Measurements from ENCODE around the gene GTF2F2.

GTF2F2 gene

GRCh38 chr13:45178349-45179162 lies 58.2 kb downstream of the GTF2F2 start:
- Histone ChIP-seq H3K9me3 (ENCODE audit: insufficient read depth, low read length) (no peaks in the 10 kb centered on the region), H3K4me2 (ENCODE audit: low read length) (no peak overlapping the region), H2AFZ (ENCODE audit: low read depth, low read length) (no peak overlapping the region), H3K27ac (ENCODE audit: low read length) (no peak overlapping the region), H3K9ac (ENCODE audit: low read length) (no peak overlapping the region), H3K27me3 (ENCODE audit: low read depth, low read length) (no peaks in the 10 kb centered on the region), H3K4me1 (ENCODE audit: low read length) (no peaks in the 10 kb centered on the region), H3K36me3 (replicated peaks; ENCODE audit: low read depth, low read length) (peaks cover 6% of the 10 kb centered on the region), H3K4me3 (ENCODE audit: low read length) (no peak overlapping the region), H3K79me2 (ENCODE audit: low read length) (peaks cover 11% of the 10 kb centered on the region), H4K20me1 (ENCODE audit: insufficient read depth, low read length) (0 out of 2 replicates have a peak, but pooled peaks cover 5% of the 10 kb centered on the region)
- TF ChIP-seq EZH2phosphoT487 (IDR thresholded peaks at IDR 0.05; ENCODE audit: low read depth), result no peak
- TF ChIP-seq CTCF (IDR thresholded peaks at IDR 0.05; ENCODE audit: low read depth, low read length), result no peak

GRCh38 chr13:45179428-45179827 lies 59.1 kb downstream of the GTF2F2 start:
- H3K27me3 ChIP-seq (ENCODE audit: low read depth, low read length), result no peaks in the 10 kb centered on the region
- peaks cover 6% of the 10 kb centered on the region for H3K36me3 ChIP-seq (replicated peaks; ENCODE audit: low read depth, low read length)
- 0 out of 2 replicates have a peak, but pooled peaks cover 5% of the 10 kb centered on the region for H4K20me1 ChIP-seq (ENCODE audit: insufficient read depth, low read length)
- peaks cover 11% of the 10 kb centered on the region for H3K79me2 ChIP-seq (ENCODE audit: low read length)
- no peaks in the 10 kb centered on the region for H3K4me1 ChIP-seq (ENCODE audit: low read length)
- no peak overlapping the region for H2AFZ ChIP-seq (ENCODE audit: low read depth, low read length)
- H3K9me3 ChIP-seq (ENCODE audit: insufficient read depth, low read length), result no peaks in the 10 kb centered on the region
- no peak for TF ChIP-seq CTCF (IDR thresholded peaks at IDR 0.05; ENCODE audit: low read depth, low read length)
- no peak for TF ChIP-seq EZH2phosphoT487 (IDR thresholded peaks at IDR 0.05; ENCODE audit: low read depth)
- no peak overlapping the region for H3K4me2 ChIP-seq (ENCODE audit: low read length)
- no peak overlapping the region for H3K27ac ChIP-seq (ENCODE audit: low read length)
- no peak overlapping the region for H3K4me3 ChIP-seq (ENCODE audit: low read length)
- no peak overlapping the region for H3K9ac ChIP-seq (ENCODE audit: low read length)

GRCh38 chr13:45180303-45180702 lies 60.0 kb downstream of the GTF2F2 start:
- no peak overlapping the region for H2AFZ ChIP-seq (ENCODE audit: low read depth, low read length)
- no peak for TF ChIP-seq EZH2phosphoT487 (IDR thresholded peaks at IDR 0.05; ENCODE audit: low read depth)
- TF ChIP-seq CTCF (IDR thresholded peaks at IDR 0.05; ENCODE audit: low read depth, low read length), result no peak
- H3K27ac ChIP-seq (ENCODE audit: low read length), result no peak overlapping the region
- H3K79me2 ChIP-seq (ENCODE audit: low read length), result peaks cover 11% of the 10 kb centered on the region
- peaks cover 6% of the 10 kb centered on the region for H3K36me3 ChIP-seq (replicated peaks; ENCODE audit: low read depth, low read length)
- no peaks in the 10 kb centered on the region for H3K27me3 ChIP-seq (ENCODE audit: low read depth, low read length)
- 0 out of 2 replicates have a peak, but pooled peaks cover 5% of the 10 kb centered on the region for H4K20me1 ChIP-seq (ENCODE audit: insufficient read depth, low read length)
- no peak overlapping the region for H3K9ac ChIP-seq (ENCODE audit: low read length)
- no peaks in the 10 kb centered on the region for H3K9me3 ChIP-seq (ENCODE audit: insufficient read depth, low read length)
- H3K4me3 ChIP-seq (ENCODE audit: low read length), result no peak overlapping the region
- no peak overlapping the region for H3K4me2 ChIP-seq (ENCODE audit: low read length)
- no peaks in the 10 kb centered on the region for H3K4me1 ChIP-seq (ENCODE audit: low read length)

- TF ChIP-seq CTCF (IDR thresholded peaks at IDR 0.05; ENCODE audit: low read depth, low read length), result no peak
- no peak for TF ChIP-seq EZH2phosphoT487 (IDR thresholded peaks at IDR 0.05; ENCODE audit: low read depth)
- peaks cover 6% of the 10 kb centered on the region for H3K36me3 ChIP-seq (replicated peaks; ENCODE audit: low read depth, low read length)
- peaks cover 11% of the 10 kb centered on the region for H3K79me2 ChIP-seq (ENCODE audit: low read length)
- no peak overlapping the region for H2AFZ ChIP-seq (ENCODE audit: low read depth, low read length)
- 0 out of 2 replicates have a peak, but pooled peaks cover 5% of the 10 kb centered on the region for H4K20me1 ChIP-seq (ENCODE audit: insufficient read depth, low read length)
- no peak overlapping the region for H3K27ac ChIP-seq (ENCODE audit: low read length)
- H3K9me3 ChIP-seq (ENCODE audit: insufficient read depth, low read length), result no peaks in the 10 kb centered on the region
- no peak overlapping the region for H3K4me3 ChIP-seq (ENCODE audit: low read length)
- H3K4me1 ChIP-seq (ENCODE audit: low read length), result no peaks in the 10 kb centered on the region
- H3K9ac ChIP-seq (ENCODE audit: low read length), result no peak overlapping the region
- H3K27me3 ChIP-seq (ENCODE audit: low read depth, low read length), result no peaks in the 10 kb centered on the region
- no peak overlapping the region for H3K4me2 ChIP-seq (ENCODE audit: low read length)
Observed at GRCh38 chr13:45180713-45181601, 60.6 kb downstream of the GTF2F2 start.
